Activated naive CD4-positive, alpha-beta T cell (primary cell): Measurements from ENCODE around the gene ZIC1.

Experiments
- DNase-seq, 4 experiments: peaks; one replicate each; lab custom pipeline; 2025; lab: John Stamatoyannopoulos, UW

The ZIC1 gene

DNA sequence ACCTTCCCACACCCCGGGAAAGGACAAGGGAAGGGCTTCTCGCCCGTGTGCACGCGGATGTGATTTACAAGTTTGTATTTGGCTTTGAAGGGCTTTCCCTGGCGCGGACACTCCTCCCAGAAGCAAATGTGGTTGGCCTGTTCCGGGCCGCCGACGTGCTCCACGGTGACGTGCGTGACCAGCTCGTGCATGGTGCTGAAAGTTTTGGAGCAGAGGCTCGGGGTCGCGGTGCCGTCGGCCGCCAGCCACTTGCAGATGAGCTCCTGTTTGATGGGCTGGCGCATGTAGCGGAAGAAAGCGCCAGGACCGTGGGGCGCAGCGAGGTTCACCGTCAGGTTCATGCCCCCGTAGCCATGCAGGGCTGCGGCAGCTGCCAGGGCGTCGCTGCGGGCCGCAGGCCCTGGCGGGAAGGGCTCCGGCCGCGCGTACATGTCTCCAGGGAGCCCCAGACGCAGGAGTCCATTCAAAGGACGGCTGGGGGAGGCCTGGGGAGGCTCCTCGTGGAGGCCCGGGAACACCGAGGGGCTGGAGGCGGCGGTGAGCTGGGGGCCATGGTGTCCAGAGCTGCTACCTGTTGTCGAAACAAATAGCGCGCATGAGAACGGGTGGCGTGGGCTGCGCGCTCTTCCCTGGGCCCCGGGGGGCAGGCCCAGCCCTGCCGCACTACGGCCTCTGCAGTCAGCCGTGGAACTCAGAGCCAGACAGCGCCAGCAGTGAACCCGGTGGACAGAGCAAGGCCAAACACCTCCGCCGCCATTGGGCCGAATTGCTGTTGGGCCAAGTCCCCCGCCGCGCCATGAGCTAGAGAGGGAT, 13.1 kb upstream of the ZIC1 start:
- DNase-seq = no peak

DNA sequence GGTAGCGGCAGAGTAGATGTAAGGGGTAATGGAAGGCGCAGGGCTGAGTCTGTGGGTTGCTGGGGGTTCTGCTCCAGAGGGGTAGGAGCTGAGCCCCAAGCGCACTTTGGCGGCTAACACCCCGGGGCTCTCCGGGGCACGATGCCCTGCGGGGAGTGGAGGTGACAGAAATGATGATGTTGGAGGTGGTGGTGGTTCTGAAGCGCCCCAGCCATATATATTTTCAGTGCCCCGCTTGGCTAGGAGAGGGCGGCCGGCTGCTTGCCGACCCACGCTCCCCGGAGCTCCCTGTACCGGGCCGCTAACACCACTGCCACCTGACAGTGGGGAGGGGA, 12.5 kb upstream of the ZIC1 start:
- DNase-seq = no peak

- DNase-seq = no peak
These were observed 11.8 kb upstream of the ZIC1 start for GRCh38 chr3:147397155-147397874.

DNA sequence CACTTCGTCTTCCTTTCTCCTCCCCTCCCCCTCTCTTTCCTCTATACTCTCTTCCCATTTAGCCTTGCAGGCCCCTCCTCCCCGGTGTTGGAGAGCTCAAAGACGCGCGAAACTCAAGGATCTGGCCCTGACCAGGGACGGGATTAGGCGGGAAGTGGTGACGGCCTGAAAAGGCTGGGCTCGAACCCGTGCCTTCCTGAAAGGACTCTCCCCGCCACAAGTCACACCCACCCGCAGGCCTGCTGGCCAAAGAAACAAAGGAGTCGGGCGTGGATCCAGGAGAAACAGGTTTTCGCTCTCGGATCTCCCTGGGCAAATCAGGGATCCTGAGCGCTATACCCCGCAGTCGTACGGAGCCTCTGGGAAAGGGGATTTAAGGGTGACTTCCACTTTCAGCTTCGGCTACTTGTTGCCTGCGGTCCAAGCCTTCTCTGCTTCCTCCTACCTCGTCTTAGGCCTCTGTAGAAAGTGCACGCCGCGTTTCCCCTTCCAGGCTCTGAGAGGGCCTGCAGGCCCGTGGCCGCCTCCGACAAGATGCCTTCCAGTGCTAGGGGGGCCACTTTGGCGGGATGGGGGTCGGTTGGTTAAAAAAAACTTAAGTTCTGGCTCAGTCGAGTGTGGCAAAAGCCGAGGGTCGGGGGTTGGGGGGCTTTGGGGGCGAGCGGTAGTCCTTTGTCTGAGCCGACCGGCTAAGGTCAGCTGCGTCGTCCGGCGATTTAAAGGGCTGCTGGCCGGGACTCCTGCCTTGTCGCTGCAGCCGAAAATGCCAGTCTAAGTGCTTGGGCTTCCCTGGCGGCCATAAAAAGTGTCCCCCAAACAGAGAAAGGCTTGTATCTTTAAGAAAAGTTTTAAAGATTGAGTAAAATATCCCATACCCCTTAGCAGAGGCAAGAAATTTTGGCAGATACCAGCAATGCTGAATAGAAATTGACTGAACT, 11.0 kb upstream of the ZIC1 start:
- no peak for DNase-seq

GRCh38 chr3:147398813-147399534, 10.2 kb upstream of the ZIC1 start:
- DNase-seq = no peak

DNA sequence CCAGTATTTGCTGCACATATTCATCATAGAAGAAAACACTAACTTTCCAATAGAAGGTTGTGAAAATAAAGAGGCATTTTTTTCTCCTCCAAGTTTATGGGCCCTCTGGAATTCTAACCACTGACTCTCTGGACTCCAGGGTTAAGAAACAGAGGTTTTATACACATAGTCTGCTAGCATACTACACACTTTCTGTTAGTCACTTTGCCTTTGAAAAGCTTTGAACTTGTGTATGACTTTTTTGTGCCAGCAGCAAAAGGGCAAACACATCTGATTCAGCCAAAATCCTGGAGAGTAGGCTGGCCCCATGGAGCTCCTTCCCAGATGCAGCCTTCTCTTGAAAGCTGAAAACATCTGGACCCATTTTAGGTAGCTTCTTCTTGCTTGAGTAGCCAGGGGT, 9.1 kb upstream of the ZIC1 start:
- no peak for DNase-seq

- DNase-seq = no peak
These were observed 8.2 kb upstream of the ZIC1 start for GRCh38 chr3:147400999-147401398.

GRCh38 chr3:147401421-147401820, 7.7 kb upstream of the ZIC1 start:
- DNase-seq = no peak

GRCh38 chr3:147402159-147402558, 7.0 kb upstream of the ZIC1 start:
- no peak for DNase-seq

- DNase-seq = no peak
These were observed 5.7 kb upstream of the ZIC1 start for GRCh38 chr3:147403511-147403910.

DNA sequence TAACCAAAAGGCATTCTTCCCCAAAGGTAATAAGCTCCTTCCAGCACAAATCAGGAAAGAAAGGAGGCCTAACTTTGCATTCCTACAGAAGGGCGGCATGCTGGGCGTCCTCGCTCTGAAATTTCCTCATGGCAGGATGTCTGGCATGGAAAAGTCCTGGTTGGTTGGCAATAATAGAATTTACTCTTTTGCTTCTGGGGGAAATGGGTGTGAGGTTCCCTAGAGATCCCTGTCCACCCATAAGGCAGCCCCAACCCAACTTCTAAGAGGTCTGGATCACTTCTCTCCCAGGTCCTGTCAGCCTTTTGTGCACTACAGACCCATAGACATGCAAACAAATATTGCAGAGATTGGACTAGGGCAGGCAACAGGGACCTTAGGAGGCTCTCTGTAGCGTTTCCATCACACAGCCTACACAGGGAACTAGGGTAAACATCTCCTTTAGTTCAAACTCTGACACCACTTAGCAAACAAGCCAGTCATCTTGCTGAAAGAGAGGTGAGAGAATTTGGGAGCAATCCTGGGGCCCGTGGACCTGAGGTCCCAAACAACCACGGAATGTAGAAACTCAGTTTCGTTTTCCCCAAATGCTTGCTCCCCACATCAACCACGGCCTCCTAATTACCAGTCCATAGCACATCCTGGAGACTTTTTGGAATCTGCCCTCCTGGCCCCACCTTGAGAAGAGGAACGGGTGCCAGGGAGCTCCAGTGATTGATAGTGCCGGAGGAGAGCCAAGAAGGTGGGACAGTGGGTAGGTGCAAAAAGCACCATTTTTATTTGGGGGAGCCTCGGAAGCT, 5.0 kb upstream of the ZIC1 start:
- DNase-seq = no peak

- no peak for DNase-seq
These were observed 4.3 kb upstream of the ZIC1 start for GRCh38 chr3:147404800-147405230.

DNA sequence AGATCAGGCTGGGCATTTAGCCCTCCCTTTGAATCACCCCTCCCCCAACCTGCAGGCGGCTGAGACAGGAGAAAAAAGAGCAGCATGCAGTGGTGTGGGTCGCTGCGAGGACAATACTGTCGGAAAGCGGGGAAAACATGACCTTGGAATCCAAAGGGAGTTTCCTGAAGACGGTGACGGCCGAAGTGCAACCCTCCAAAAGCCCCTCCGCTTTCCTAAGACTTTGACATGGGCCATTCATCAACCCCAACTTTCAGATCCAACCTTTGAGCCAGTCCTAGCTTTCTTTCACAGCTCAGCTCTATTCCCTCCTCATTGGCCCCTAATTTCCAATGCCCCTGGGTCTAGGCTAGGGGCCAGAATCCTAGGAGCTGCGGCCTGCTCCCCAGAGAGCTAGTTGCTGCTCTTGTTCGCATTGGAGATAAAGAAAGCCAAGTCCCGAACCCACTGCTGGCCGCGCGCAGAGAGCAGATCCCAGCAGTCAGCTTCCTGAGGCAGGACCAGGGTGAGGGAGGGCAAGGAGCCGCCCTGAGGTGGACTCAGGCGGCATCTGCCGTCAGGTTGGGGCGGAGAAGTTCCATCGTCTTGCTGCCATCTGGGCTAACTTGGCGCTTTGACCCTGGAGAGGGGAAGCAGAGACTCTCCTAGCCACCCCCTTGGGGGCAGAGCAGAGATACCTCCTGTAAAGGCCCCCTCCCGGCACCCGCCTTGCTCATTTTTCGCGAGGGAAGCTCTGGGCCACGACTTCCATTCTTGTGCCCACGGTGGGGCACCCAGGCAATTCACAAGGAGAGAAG, 3.7 kb upstream of the ZIC1 start:
- DNase-seq = no peak

DNA sequence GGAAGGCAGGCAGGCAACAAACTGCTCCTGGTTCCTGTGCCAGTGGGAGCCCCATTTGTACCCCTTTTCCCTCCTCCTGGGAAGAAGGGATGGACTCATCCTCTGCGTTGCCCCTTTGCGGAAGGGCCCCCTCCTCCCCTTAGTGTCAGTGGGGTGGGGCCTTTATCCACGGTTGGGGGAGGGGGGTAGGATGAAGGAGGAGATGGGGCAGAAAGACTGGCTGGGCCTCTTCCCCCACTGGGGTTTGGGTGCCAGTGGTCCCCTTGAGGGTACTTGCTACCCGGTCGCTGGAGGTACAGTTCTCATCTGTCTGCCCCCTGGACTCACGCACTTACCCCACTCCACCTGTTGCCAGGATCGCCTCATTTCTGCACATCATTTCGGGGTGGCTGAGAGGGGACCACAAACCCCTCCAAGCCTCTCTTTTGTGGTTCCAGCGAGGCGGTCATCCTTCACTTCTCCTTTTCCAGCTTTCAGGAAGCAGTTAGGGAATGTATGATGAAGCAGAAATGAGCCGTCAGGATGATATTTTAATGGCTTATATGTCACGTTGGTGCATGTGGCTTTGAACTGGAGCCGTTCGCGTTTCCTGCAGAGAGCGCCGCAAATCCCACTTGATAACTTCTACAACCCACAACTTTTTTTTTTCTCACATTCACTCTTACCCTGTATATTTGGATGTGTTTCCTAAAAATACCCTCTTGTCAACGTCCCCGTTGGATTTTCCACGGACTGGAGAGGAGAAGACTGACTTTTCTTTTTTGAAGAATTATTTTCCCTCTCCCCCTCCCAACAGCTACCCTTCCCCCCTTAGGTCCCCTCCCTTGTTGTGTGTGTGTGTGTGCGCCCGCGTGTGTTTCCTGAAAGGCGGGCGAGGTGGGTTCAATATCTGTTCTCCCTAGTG, 2.9 kb upstream of the ZIC1 start, which contains the start of gene ZIC4:
TSS of gene ZIC4 (minus strand) at position 516 of the 904 bp plus-strand sequence. CDS start 3,746 bp downstream, outside the sequence.
- DNase-seq = no peak

- no peak for DNase-seq
These were observed 2.1 kb upstream of the ZIC1 start for GRCh38 chr3:147407114-147407497.

- DNase-seq = no peak
These were observed 1.5 kb upstream of the ZIC1 start for GRCh38 chr3:147407498-147408187.

- DNase-seq = no peak
These were observed 721 bp upstream of the ZIC1 start for GRCh38 chr3:147408188-147409100.
